Esophagus squamous epithelium (tissue), 4 donors: Measurements from ENCODE around the gene SPSB3.

ENCODE experiments used
- CTCF ChIP-seq, 6 experiments: fragments of 450-650 bp in 4 of 6; fragments of 200-600 bp in 2 of 6; sonication (generic) in 2 of 6; IDR thresholded peaks; one replicate each; pipeline ENCODE4 v1.5.1; 2016 to 2019; ENCODE audit warnings: antibody characterized with exemption in 6 of 6, mild to moderate bottlenecking in 4 of 6, moderate library complexity in 4 of 6
- POLR2A ChIP-seq, 4 donors: fragments of 450-650 bp; IDR thresholded peaks; one replicate each; pipeline ENCODE4 v1.6.1; 2017; ENCODE audit warnings: antibody characterized with exemption in 4 of 4, mild to moderate bottlenecking in 4 of 4, moderate library complexity in 3 of 4

GRCh38 chr16:1766231-1766630 lies 16.1 kb downstream of the SPSB3 start:
- TF ChIP-seq CTCF (IDR thresholded peaks at IDR 0.05) (no peak), POLR2A (IDR thresholded peaks at IDR 0.05) (no peak)
